HFFc6 (cell line): ENCODE measurements around the gene CISH. TPM values are rescaled to one million over a fixed set of nuclear protein-coding genes. Genes with fewer than 3 reads are reported as not detected.

Source experiments
- DNase-seq: peaks from one replicate; pipeline ENCODE4 v3.0.0-alpha.2; 2018
- H3K27ac Mint-ChIP-seq: 2 replicates; pipeline ENCODE4 v1.8.0; 2020; ENCODE audit warnings: mild to moderate bottlenecking, mixed read lengths
- H3K27me3 Mint-ChIP-seq: 2 replicates; pipeline ENCODE4 v1.8.0; 2021; ENCODE audit warnings: mild to moderate bottlenecking, moderate library complexity, mixed read lengths; ENCODE audit not compliant: insufficient read depth
- H3K36me3 Mint-ChIP-seq: 2 replicates; pipeline ENCODE4 v1.8.0; 2021; ENCODE audit warnings: low read depth, mixed read lengths
- H3K4me1 Mint-ChIP-seq: 2 replicates; pipeline ENCODE4 v1.8.0; 2020; ENCODE audit warnings: low read depth, mixed read lengths
- H3K4me3 Mint-ChIP-seq: 2 replicates; pipeline ENCODE4 v1.8.0; 2020; ENCODE audit warnings: mild to moderate bottlenecking, moderate library complexity, mixed read lengths
- H3K9me3 Mint-ChIP-seq: 2 replicates; pipeline ENCODE4 v1.8.0; 2020; ENCODE audit warnings: mild to moderate bottlenecking, mixed read lengths
- CTCF ChIP-seq: fragments of 200-600 bp; sonication (generic); IDR thresholded peaks from 2 replicates; pipeline ENCODE4 v1.5.0; 2021; ENCODE audit warnings: antibody characterized with exemption, mild to moderate bottlenecking
- long read RNA-seq: library from polyadenylated mRNA; unstranded; transcript quantifications from one replicate; pipeline ENCODE4 v2.0.0, GENCODE V29; 2019
- total RNA-seq, 6 experiments: library from RNA; stranded (reverse); fragmentation: NEBNext Ultra II Directional; extraction: Animal tissue kit (Norgen Biotek cat#: 25700); gene quantifications; 2 replicates in 1 of 6; 3 replicates in 5 of 6; pipeline ENCODE4 v1.2.3, GENCODE V29; 2021

CISH gene, protein sequence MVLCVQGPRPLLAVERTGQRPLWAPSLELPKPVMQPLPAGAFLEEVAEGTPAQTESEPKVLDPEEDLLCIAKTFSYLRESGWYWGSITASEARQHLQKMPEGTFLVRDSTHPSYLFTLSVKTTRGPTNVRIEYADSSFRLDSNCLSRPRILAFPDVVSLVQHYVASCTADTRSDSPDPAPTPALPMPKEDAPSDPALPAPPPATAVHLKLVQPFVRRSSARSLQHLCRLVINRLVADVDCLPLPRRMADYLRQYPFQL
- total RNA-seq = 1 to 10 TPM in 2 of 6 experiments, under 1 TPM in 4; 0.84 to 1.4 (median 0.95) TPM
- long read RNA-seq, partial matches to known transcripts = 0 of 1 reads
- long read RNA-seq, other reads (novel, unspliced or antisense) = 0 of 1 reads

DNA sequence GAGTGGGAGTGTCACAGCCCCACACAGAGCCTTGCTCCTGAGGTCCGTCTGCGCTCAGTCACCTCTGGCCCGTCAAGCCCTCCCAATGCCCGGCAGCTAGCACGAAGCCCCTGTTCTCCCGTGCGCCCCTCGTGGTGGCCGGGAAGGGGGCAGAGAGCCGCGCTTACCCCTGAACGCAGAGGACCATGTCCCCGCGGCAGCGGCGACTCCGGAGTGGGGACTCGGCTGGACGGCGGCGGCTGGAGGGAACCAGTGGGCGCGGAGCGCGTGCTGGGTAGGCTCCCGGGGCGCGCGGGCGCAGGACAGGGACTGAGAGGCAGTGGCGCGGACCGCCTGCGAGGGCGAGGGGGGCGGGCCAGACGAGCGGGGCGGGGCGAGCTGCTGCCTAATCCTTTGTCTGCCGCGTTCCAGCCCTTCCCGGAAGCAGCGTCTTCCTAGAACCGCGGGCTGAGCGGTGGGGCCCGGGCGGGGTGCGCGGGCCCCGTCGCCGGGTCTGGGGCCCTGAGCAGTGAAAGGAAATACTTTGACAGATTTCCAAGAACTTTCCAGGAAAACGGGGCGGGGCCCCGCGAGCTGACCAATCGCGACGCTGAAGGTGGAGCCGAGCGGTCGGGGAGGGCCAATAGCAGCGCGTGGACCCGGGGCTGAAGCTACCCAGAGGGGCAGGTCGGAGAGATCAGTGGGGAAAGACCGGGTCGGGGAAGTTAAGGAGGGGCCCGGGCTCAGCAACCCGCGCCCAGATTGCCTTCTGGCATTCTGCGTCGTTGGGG lies at the start of gene CISH:
Gene CISH (minus strand): TSS at position 311 of the 770 bp plus-strand sequence. CDS start 124 bp downstream, at position 187.
- H3K36me3 Mint-ChIP-seq = no peaks in the 10 kb centered on the region
- no peaks in the 10 kb centered on the region for H3K9me3 Mint-ChIP-seq
- H3K4me1 Mint-ChIP-seq = peaks cover 26% of the 10 kb centered on the region
- H3K4me3 Mint-ChIP-seq = peak within 1 kb of the TSS; percentile 87
- peak; percentile 73 for TF ChIP-seq CTCF
- DNase-seq = peak; percentile 88
- H3K27me3 Mint-ChIP-seq = peaks cover 3% of the 10 kb centered on the region
- H3K27ac Mint-ChIP-seq = peak within 1 kb of the TSS; percentile 49; the same call in 1 of the 2 replicates

- H3K27ac Mint-ChIP-seq = no peak overlapping the region
- no peaks in the 10 kb centered on the region for H3K9me3 Mint-ChIP-seq
- H3K4me3 Mint-ChIP-seq = no peak overlapping the region
- peaks cover 35% of the 10 kb centered on the region for H3K4me1 Mint-ChIP-seq
- H3K27me3 Mint-ChIP-seq = peaks cover 7% of the 10 kb centered on the region
- no peak for DNase-seq
- TF ChIP-seq CTCF = 0 out of 2 replicates have a peak, but pooled peaks have one; percentile 10
- H3K36me3 Mint-ChIP-seq = no peaks in the 10 kb centered on the region
Measured at GRCh38 chr3:50660386-50660785, 48.8 kb upstream of the CISH start.

DNA sequence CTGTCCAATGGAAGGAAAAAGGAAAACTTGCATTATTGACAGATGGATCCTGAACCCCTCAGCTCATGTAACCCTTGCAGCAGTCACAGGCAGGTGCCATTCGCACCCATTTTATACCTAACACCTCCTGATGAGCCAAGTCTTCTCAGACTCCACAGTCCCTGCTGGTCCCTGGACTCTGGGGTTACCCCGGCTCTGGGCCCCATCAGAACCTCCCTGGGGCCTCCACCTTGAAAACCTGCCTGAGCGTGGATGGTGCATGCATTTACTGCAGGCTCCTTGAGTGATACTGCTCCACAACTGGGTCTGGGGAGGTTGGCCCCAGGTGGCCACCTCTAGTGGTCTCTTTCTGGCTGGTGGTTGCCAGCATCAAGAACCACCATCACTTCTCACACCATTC lies 47.3 kb upstream of the CISH start:
- Mint-ChIP-seq H3K4me3 (no peak overlapping the region), H3K27me3 (peaks cover 7% of the 10 kb centered on the region), H3K27ac (no peak overlapping the region), H3K36me3 (no peaks in the 10 kb centered on the region), H3K4me1 (peaks cover 38% of the 10 kb centered on the region), H3K9me3 (no peaks in the 10 kb centered on the region)
- TF ChIP-seq CTCF = no peak
- DNase-seq = no peak

DNA sequence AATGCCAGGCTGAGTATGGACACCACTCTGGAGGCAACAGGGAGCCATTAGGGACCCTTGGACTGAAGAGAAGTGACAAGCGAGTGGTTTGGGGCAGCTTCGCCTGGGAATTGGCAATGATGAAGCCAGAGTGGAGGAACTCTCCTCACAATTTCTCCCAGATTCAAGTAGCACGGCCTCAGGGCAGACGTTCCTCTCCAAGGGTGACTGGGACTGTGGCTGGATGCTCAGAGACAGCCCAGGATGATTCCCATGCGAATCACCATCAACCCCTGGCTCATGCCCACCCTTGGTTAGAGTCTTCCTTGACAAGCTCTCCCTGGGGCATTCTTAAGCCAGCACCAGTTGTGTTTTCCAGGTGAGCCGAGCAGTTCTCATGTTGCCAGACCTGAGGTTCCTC lies 46.8 kb upstream of the CISH start:
- Mint-ChIP-seq H3K36me3 (no peaks in the 10 kb centered on the region), H3K27me3 (peaks cover 7% of the 10 kb centered on the region), H3K27ac (peak overlapping the region; percentile 28), H3K4me1 (peaks cover 38% of the 10 kb centered on the region), H3K9me3 (no peaks in the 10 kb centered on the region), H3K4me3 (no peak overlapping the region)
- TF ChIP-seq CTCF = no peak
- peak; percentile 75 for DNase-seq

- Mint-ChIP-seq H3K27ac (peak overlapping the region; percentile 28), H3K36me3 (no peaks in the 10 kb centered on the region), H3K27me3 (peaks cover 7% of the 10 kb centered on the region), H3K4me1 (peaks cover 32% of the 10 kb centered on the region), H3K9me3 (no peaks in the 10 kb centered on the region), H3K4me3 (no peak overlapping the region)
- DNase-seq = no peak
- TF ChIP-seq CTCF = no peak
Measured at GRCh38 chr3:50657816-50658215, 46.2 kb upstream of the CISH start.
